ENCODE data around the gene TSSK6.

TSSK6 gene

DNA sequence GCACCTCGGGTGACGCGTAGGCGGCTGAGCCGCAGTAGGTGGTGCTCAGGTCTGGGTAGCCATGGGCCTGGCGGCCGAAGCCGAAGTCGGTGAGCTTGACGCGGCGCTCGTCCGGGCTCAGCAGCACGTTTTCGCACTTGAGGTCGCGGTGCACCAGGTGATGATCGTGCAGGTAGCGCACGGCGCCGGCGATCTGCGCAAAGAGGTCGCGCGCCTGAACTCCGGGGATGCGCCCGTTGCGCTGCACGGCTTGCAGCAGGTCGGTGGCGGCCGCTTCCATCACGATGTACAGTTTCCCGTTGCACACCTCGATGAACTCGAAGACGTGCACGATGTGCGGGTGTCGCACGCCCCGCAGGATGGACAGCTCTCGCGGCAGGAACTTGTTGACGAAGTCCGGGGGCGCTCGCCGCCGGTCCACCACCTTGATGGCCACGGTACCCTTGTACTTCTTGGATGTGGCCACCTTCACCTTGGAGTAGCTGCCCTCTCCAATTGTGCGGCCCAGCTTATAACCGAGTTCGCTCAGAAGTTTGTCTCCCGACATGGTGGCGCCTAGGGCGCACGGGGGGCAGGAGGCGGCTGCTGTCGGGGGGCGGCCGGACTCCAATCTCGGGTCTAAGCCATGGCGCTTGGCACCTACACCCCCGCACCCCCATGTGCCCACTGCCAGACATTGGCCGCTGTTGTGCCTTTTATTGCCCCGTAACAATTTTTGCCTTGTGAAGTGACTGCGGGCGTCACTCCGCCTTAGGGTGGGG, at the start of gene TSSK6:
TSS of gene TSSK6 (minus strand) at position 668 of the 761 bp plus-strand sequence. CDS start at position 547, 121 bp downstream.
- TF ChIP-seq, protein P1, sequence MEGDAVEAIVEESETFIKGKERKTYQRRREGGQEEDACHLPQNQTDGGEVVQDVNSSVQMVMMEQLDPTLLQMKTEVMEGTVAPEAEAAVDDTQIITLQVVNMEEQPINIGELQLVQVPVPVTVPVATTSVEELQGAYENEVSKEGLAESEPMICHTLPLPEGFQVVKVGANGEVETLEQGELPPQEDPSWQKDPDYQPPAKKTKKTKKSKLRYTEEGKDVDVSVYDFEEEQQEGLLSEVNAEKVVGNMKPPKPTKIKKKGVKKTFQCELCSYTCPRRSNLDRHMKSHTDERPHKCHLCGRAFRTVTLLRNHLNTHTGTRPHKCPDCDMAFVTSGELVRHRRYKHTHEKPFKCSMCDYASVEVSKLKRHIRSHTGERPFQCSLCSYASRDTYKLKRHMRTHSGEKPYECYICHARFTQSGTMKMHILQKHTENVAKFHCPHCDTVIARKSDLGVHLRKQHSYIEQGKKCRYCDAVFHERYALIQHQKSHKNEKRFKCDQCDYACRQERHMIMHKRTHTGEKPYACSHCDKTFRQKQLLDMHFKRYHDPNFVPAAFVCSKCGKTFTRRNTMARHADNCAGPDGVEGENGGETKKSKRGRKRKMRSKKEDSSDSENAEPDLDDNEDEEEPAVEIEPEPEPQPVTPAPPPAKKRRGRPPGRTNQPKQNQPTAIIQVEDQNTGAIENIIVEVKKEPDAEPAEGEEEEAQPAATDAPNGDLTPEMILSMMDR (conservative IDR thresholded peaks at IDR 0.05; ENCODE audit: low read depth, low read length): no peak
- peak within 1 kb of the TSS; percentile 64 for H3K4me3 ChIP-seq (ENCODE audit: low read depth, low read length)
- no peak for DNase-seq (ENCODE audit: low read depth)

DNA sequence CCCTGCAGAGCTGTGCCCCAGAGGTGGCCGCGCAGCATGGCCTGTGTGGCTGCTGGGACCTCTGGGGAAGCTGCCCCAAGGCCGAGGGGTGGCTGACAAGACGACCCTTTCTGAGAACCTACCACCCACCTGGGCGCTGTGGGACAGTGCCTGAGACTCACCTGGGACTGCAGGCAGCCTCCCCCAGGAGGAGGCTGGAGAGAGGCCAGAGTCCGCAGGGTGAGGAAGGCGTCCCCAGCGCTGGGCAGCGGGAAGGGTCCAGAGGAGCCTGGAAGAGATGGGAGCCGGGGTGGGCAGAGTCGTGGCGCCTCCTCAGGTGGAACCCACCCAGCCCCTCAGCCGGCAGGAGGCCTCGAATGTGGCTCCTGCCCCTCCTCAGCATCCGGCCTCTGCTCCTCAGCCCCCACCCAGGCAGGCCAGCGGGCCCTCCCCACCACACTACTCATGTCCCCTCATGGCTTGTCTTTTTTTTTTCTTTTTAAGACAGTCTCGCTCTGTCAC, 48.0 kb upstream of the TSSK6 start:
- no peak for DNase-seq (ENCODE audit: low read depth)
- TF ChIP-seq, protein P1 (conservative IDR thresholded peaks at IDR 0.05; ENCODE audit: low read depth, low read length): no peak
- no peak overlapping the region for H3K4me3 ChIP-seq (ENCODE audit: low read depth, low read length)

DNA sequence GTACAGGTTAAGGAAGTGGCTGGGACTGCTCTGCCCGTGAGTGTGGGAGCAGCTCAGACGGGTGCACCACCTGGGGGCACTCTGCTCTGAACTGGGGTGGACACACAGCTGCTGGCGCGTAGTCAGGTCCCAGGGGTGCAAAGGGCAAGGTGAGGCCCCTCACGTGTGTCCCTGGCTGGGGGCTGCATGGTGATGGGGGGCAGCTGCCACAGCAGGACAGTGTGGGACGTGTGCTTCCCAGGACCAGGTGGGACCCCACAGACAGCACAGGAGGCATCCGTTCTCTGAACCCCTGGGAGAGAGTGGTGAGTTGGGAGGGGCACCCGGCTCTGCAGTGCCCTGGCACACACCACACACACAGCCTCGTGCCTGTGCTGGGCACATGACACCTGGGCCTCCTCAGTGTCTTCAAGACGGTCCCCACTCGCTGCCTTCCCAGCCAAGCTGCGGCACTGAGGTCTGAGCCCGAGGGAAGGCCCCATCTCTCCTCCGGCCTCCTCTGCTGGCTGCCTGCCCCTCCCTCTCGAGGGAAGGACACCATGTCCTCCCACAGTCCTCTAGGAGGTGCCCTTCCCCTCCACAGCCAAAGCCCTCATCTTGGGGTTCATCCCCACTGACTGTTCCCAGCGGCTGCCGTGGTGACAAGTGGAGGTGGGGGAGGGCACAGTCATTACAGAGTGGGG, 47.5 kb upstream of the TSSK6 start:
- no peak overlapping the region for H3K4me3 ChIP-seq (ENCODE audit: low read depth, low read length)
- no peak for DNase-seq (ENCODE audit: low read depth)
- TF ChIP-seq, protein P1 (conservative IDR thresholded peaks at IDR 0.05; ENCODE audit: low read depth, low read length): peak; percentile 23

DNA sequence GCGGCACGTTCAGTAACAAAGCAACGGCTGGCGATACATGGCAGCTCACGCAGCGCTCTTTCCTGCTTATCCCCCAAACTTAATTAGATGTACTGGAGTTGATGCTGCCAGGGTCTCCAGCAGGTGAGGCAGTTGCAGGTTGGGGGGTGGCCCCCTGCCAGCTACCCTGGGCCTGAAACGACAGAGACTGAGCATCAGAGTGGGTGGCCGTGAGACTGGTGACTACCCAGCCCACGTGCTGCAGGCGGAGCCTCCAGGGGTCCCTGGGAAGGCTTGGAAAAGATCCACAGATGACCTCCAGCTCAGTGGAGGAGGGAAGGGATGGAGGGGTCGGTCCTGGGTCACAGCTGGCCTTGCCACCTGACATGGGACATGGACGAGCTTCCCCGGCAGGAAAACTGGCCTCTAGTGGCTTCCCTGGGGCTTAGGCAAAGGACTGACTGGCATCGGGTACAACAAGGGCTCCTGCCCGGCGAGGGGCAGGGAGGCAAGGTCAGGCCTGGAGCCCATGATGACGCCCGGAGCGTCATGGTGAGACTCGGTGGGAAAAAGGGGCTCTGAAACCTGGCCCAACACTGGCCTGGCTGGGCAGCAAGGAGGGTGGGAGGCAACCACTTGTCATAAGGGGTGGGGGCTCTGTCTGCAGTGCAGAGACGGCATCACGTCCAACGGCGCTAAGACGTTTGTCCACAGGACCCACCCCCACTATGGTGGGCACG, 46.8 kb upstream of the TSSK6 start:
- H3K4me3 ChIP-seq (ENCODE audit: low read depth, low read length): no peak overlapping the region
- TF ChIP-seq, protein P1 (conservative IDR thresholded peaks at IDR 0.05; ENCODE audit: low read depth, low read length): no peak
- DNase-seq (ENCODE audit: low read depth): no peak

DNA sequence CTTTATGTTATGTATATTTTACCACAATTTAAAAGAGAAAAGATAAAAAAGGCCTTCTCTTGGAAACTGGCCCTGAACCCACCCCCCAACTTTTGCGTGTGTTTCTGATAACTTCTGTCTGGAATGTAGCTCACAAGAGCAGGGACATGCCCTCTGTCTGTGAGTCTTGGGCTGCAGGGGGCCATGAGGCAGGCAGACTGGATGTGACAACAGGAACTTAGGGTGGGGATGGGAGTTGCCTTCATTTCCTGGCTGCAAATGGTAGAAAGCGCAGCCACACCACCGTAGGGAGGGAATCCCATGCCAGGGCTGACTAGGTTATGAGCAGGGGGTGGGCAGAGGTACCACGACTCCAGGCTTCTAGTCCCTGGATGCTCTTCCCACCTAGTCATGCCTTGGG, 44.6 kb upstream of the TSSK6 start:
- H3K4me3 ChIP-seq (ENCODE audit: low read depth, low read length): no peak overlapping the region
- DNase-seq (ENCODE audit: low read depth): no peak
- TF ChIP-seq, protein P1 (conservative IDR thresholded peaks at IDR 0.05; ENCODE audit: low read depth, low read length): no peak

DNA sequence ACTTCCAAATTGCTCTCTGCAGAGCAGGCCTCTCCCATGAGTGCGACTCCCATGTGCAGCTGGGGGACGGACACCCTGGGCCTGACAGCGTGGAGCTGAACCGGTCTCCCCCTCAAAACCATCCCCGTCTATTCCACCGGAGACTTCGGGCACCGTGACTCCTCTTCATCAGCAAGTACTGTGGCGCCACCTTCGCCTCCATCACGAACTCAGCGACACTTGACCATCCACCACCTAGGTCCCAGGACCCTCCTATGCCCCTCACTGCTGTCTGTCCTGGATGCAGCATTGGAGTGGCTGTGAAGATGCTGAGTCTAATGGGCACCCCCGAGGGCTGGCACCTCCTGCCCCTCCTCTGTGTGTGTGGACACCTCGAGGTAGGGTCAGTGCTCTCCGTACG, 43.3 kb upstream of the TSSK6 start:
- TF ChIP-seq, protein P1 (conservative IDR thresholded peaks at IDR 0.05; ENCODE audit: low read depth, low read length): no peak
- DNase-seq (ENCODE audit: low read depth): no peak
- no peak overlapping the region for H3K4me3 ChIP-seq (ENCODE audit: low read depth, low read length)

Data from choroid plexus epithelial cell (primary cell).